Right lobe of liver (tissue), 6 donors: ENCODE data around the gene NAV1. TPM values are rescaled to one million over a fixed set of nuclear protein-coding genes. Genes with fewer than 3 reads are reported as not detected.

Experiments used
- ATAC-seq, 4 donors: fragments of 200-7000 bp; cut with Tn5 transposase; one replicate each; pipeline ENCODE4 v1.9.1; 2020; ENCODE audit warnings: mild to moderate bottlenecking in 4 of 4, moderate library complexity in 4 of 4
- DNase-seq, 3 donors: peaks; one replicate each; pipeline ENCODE4 v3.0.0-alpha.2; 2020
- H3K27ac ChIP-seq, 3 donors: fragments of 200-600 bp; one replicate each; pipeline ENCODE4 v1.8.0; 2022
- H3K27me3 ChIP-seq, 2 donors: fragments of 200-600 bp; one replicate each; pipeline ENCODE4 v1.8.0; 2022
- H3K36me3 ChIP-seq, 4 donors: fragments of 200-600 bp; sonication (generic) in 1 of 4; one replicate each; pipeline versions ENCODE4 v1.5.1 to v1.8.0; 2017 to 2022; ENCODE audit warnings: control low read depth in 1 of 4
- H3K4me1 ChIP-seq, 4 donors: fragments of 200-600 bp; sonication (generic) in 1 of 4; one replicate each; pipeline versions ENCODE4 v1.5.1 to v1.8.0; 2017 to 2022; ENCODE audit warnings: control low read depth in 1 of 4
- H3K4me3 ChIP-seq, 3 donors: fragments of 200-600 bp; one replicate each; pipeline ENCODE4 v1.8.0; 2022
- H3K9me3 ChIP-seq, 4 donors: fragments of 200-600 bp; sonication (generic) in 1 of 4; one replicate each; pipeline versions ENCODE4 v1.5.1 to v1.8.0; 2017 to 2022; ENCODE audit warnings: control low read depth in 1 of 4
- CTCF ChIP-seq, 4 donors: fragments of 200-600 bp in 3 of 4; fragments of 450-650 bp in 1 of 4; IDR thresholded peaks; one replicate each; pipeline versions ENCODE4 v1.5.1 to v1.8.0; 2016 to 2022; ENCODE audit warnings: antibody characterized with exemption in 4 of 4, mild to moderate bottlenecking in 2 of 4
- POLR2A ChIP-seq: fragments of 450-650 bp; IDR thresholded peaks from one replicate; pipeline ENCODE4 v1.6.1; 2017; ENCODE audit warnings: antibody characterized with exemption, mild to moderate bottlenecking
- WGBS: methylation state at CpG from one replicate; pipeline ENCODE4 v1.1.6; 2018; ENCODE audit warnings: low coverage, low lambda C conversion rate; ENCODE audit not compliant: insufficient coverage; ENCODE audit errors: missing lambda C conversion rate; 5-methylcytosine and 5-hydroxymethylcytosine counted together
- intact Hi-C, 2 donors: fragments of 100-400 bp; cut with DNase I; formaldehyde crosslinking; loops; one replicate each; pipeline versions ENCODE4 v1.11.2 to v1.14.1; 2022
- total RNA-seq, 6 experiments: library from RNA; depleted of rRNA in 2 of 6; stranded (reverse); fragments of >200 nt in 2 of 6; fragmentation: NEBNext Ultra II Directional in 3 of 6; extraction: Animal tissue kit (Norgen Biotek cat#: 25700) in 3 of 6; gene quantifications; one replicate each; pipeline versions ENCODE4 v1.1.0 to v1.2.4, GENCODE V29; 2016 to 2023
- donor health status: DM: no; HTN: yes; CAD: no.
- donor health status: DM: no; HTN: no; CAD: no.
- donor health status: DM: no; HTN: no; CAD: no.
- donor health status: DM: no; HTN: yes; CAD: no.
- donor health status: DM: no; HTN: yes; CAD: no.

Gene NAV1
- total RNA-seq, 6 experiments from 2014 or later = 2.1 to 7.4 (median 3.7) TPM

DNA sequence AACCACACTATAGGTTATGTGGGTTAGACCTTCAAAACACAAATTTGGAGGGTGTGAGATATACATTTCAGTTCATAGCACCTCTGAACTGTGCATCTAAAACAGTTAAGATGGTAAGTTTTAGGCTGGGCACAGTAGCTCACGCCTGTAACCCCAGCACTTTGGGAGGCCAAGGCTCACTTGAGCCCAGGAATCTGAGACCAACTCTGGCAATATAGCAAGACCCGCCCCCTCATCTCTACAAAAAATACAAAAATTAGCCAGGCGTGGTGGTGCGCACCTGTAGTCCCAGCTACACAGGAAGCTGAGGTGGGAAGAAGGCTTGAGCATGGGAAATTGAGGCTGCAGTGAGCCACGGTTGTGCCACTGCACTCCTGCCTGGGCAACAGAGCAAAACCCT, 47.9 kb downstream of the NAV1 start:
- no peaks in the 10 kb centered on the region for H3K36me3 ChIP-seq
- intact Hi-C loops = no loop called here
- no peaks in the 10 kb centered on the region for H3K9me3 ChIP-seq
- no peak overlapping the region for H3K27ac ChIP-seq
- DNase-seq = no peak
- no peaks in the 10 kb centered on the region for H3K27me3 ChIP-seq
- H3K4me3 ChIP-seq = no peak overlapping the region
- no peak for ATAC-seq
- TF ChIP-seq CTCF (IDR thresholded peaks at IDR 0.05) (no peak), POLR2A (no peak)
- H3K4me1 ChIP-seq = no peaks in the 10 kb centered on the region
- 83% methylated on average over 5 of the region's 5 CpGs for whole genome bisulfite sequencing

GRCh38 chr1:201587729-201588128, 48.8 kb downstream of the NAV1 start:
- intact Hi-C loops = no loop called here
- Histone ChIP-seq H3K9me3 (no peaks in the 10 kb centered on the region), H3K27ac (no peak overlapping the region), H3K36me3 (no peaks in the 10 kb centered on the region), H3K27me3 (no peaks in the 10 kb centered on the region), H3K4me1 (no peaks in the 10 kb centered on the region), H3K4me3 (no peak overlapping the region)
- TF ChIP-seq CTCF (IDR thresholded peaks at IDR 0.05) = no peak
- no peak for TF ChIP-seq POLR2A
- DNase-seq (no peak), ATAC-seq (no peak)
- 78% methylated on average over 1 of the region's 1 CpG for WGBS

Other genes with a start within 250 kb of the NAV1 start
- gene TNNT2, start 161.4 kb upstream of the NAV1 start, total RNA-seq = 1 to 10 TPM in 1 of 6 experiments, under 1 TPM in 2, not detected in 3; 0.18 to 1.1 (median 0.24) TPM
- 10 to 100 TPM; 12.2 to 26.7 (median 19.4) TPM for gene LAD1, start 139.8 kb upstream of the NAV1 start, total RNA-seq
- 1 to 10 TPM in 1 of 6 experiments, under 1 TPM in 2, not detected in 3; 0.26 to 2.0 (median 0.37) TPM for gene TNNI1, start 117.4 kb upstream of the NAV1 start, total RNA-seq
- gene PHLDA3, start 69.9 kb upstream of the NAV1 start, total RNA-seq = 10 to 100 TPM in 1 of 6 experiments, 1 to 10 TPM in 5; 1.0 to 10.9 (median 2.7) TPM
- gene CSRP1, start 32.0 kb upstream of the NAV1 start, total RNA-seq = 100 to 1,000 TPM in 2 of 6 experiments, 10 to 100 TPM in 4; 54.9 to 158 (median 87.0) TPM